GM18868 (cell line): Measurements from ENCODE around the gene PTGS2.
"Not testable (repeated sequence)": the region's sequence is repeated elsewhere in the genome, so short reads cannot be mapped to it uniquely, and the experiment has no call there.

ENCODE experiments used
- ATAC-seq: cut with Tn5 transposase; IDR thresholded peaks from one replicate; pipeline ENCODE4 v1.9.1; 2021; ENCODE audit warnings: mild to moderate bottlenecking, moderate library complexity; ENCODE audit not compliant: unreplicated experiment

Gene PTGS2

GRCh38 chr1:186670297-186671135 lies 9.7 kb downstream of the PTGS2 start:
- no peak for ATAC-seq

- ATAC-seq = not testable (repeated sequence)
Observed at GRCh38 chr1:186669784-186670183, 10.4 kb downstream of the PTGS2 start.

GRCh38 chr1:186664217-186664616 lies 16.0 kb downstream of the PTGS2 start:
- not testable (repeated sequence) for ATAC-seq

GRCh38 chr1:186662752-186663151 lies 17.5 kb downstream of the PTGS2 start:
- no peak for ATAC-seq

- ATAC-seq = no peak
Observed at GRCh38 chr1:186659890-186660341, 20.3 kb downstream of the PTGS2 start.

GRCh38 chr1:186658999-186659398 lies 21.2 kb downstream of the PTGS2 start:
- ATAC-seq = no peak

- no peak for ATAC-seq
Observed at GRCh38 chr1:186657481-186657880, 22.7 kb downstream of the PTGS2 start.

- no peak for ATAC-seq
Observed at GRCh38 chr1:186655876-186656275, 24.3 kb downstream of the PTGS2 start.

GRCh38 chr1:186654741-186655140 lies 25.5 kb downstream of the PTGS2 start:
- ATAC-seq = no peak

GRCh38 chr1:186653312-186653711 lies 26.9 kb downstream of the PTGS2 start:
- no peak for ATAC-seq

GRCh38 chr1:186648613-186649012 lies 31.6 kb downstream of the PTGS2 start:
- ATAC-seq = no peak

GRCh38 chr1:186647985-186648384 lies 32.2 kb downstream of the PTGS2 start:
- ATAC-seq = not testable (repeated sequence)

- ATAC-seq = no peak
Observed at GRCh38 chr1:186643614-186644013, 36.6 kb downstream of the PTGS2 start.

- not testable (repeated sequence) for ATAC-seq
Observed at GRCh38 chr1:186637567-186637966, 42.7 kb downstream of the PTGS2 start.

GRCh38 chr1:186636786-186637185 lies 43.4 kb downstream of the PTGS2 start:
- no peak for ATAC-seq

- no peak for ATAC-seq
Observed at GRCh38 chr1:186634511-186634910, 45.7 kb downstream of the PTGS2 start.

GRCh38 chr1:186633116-186633515 lies 47.1 kb downstream of the PTGS2 start:
- no peak for ATAC-seq

- ATAC-seq = no peak
Observed at GRCh38 chr1:186629341-186629740, 50.9 kb downstream of the PTGS2 start.

GRCh38 chr1:186628910-186629309 lies 51.3 kb downstream of the PTGS2 start:
- peak; percentile 77 for ATAC-seq

- ATAC-seq = no peak
Observed at GRCh38 chr1:186627019-186627418, 53.2 kb downstream of the PTGS2 start.

- peak; percentile 78 for ATAC-seq
Observed at GRCh38 chr1:186626356-186626932, 53.8 kb downstream of the PTGS2 start.

- no peak for ATAC-seq
Observed at GRCh38 chr1:186623551-186623950, 56.7 kb downstream of the PTGS2 start.
